ENCODE measurements around the gene TNIK.

Gene TNIK

DNA sequence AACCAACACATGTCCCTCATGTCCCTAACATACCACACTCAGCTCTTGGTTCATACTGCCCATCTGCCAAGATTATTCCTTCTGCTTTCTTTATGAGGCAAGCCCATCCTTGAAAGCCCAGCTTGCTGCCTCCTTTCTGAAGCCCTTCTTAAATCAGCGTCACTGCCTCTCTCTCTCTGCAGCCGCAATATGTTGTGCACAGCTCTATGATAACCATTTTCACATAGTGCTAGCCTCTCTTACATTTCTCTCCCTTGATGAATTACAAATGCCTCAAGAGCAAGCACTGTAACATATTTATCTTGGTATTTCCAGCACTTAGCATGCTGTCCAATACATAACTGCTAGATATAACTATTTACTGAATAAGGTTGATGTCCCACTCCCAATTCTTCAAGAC is 86.5 kb downstream of the TNIK start:
- H3K4me3 ChIP-seq (ENCODE audit: low read length) = no peak overlapping the region
- TF ChIP-seq, protein P1, sequence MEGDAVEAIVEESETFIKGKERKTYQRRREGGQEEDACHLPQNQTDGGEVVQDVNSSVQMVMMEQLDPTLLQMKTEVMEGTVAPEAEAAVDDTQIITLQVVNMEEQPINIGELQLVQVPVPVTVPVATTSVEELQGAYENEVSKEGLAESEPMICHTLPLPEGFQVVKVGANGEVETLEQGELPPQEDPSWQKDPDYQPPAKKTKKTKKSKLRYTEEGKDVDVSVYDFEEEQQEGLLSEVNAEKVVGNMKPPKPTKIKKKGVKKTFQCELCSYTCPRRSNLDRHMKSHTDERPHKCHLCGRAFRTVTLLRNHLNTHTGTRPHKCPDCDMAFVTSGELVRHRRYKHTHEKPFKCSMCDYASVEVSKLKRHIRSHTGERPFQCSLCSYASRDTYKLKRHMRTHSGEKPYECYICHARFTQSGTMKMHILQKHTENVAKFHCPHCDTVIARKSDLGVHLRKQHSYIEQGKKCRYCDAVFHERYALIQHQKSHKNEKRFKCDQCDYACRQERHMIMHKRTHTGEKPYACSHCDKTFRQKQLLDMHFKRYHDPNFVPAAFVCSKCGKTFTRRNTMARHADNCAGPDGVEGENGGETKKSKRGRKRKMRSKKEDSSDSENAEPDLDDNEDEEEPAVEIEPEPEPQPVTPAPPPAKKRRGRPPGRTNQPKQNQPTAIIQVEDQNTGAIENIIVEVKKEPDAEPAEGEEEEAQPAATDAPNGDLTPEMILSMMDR (IDR thresholded peaks at IDR 0.05; ENCODE audit: low read depth, low read length, poor library complexity, severe bottlenecking) = no peak
- no peak for TF ChIP-seq EZH2phosphoT487 (IDR thresholded peaks at IDR 0.05; ENCODE audit: borderline replicate concordance, low read length)
- no peaks in the 10 kb centered on the region for H3K36me3 ChIP-seq (ENCODE audit: control insufficient read depth, low read length)
- H3K4me2 ChIP-seq (ENCODE audit: low read length) = no peak overlapping the region
- no peaks in the 10 kb centered on the region for H3F3A ChIP-seq (ENCODE audit: control insufficient read depth, insufficient read depth)
- no peaks in the 10 kb centered on the region for H4K20me1 ChIP-seq (ENCODE audit: control insufficient read depth, insufficient read depth, low read depth, low read length)
- no peaks in the 10 kb centered on the region for H3K79me2 ChIP-seq (ENCODE audit: control insufficient read depth, low read length)
- H3K4me1 ChIP-seq (ENCODE audit: control insufficient read depth, low read length) = no peaks in the 10 kb centered on the region
- no peaks in the 10 kb centered on the region for H3K9me2 ChIP-seq (replicated peaks; ENCODE audit: control insufficient read depth, low read length)
- no peaks in the 10 kb centered on the region for H3K9me3 ChIP-seq (ENCODE audit: control insufficient read depth, insufficient read depth, low read length)
- no peak overlapping the region for H3K27ac ChIP-seq (ENCODE audit: low read depth, low read length)
- H3K27me3 ChIP-seq (ENCODE audit: control insufficient read depth, low read length) = 0 out of 2 replicates have a peak, but pooled peaks cover 2% of the 10 kb centered on the region

- no peaks in the 10 kb centered on the region for H3K9me2 ChIP-seq (replicated peaks; ENCODE audit: control insufficient read depth, low read length)
- no peak overlapping the region for H3K27ac ChIP-seq (ENCODE audit: low read depth, low read length)
- TF ChIP-seq, protein P1 (IDR thresholded peaks at IDR 0.05; ENCODE audit: low read depth, low read length, poor library complexity, severe bottlenecking) = no peak
- TF ChIP-seq EZH2phosphoT487 (IDR thresholded peaks at IDR 0.05; ENCODE audit: borderline replicate concordance, low read length) = no peak
- 0 out of 2 replicates have a peak, but pooled peaks cover 2% of the 10 kb centered on the region for H3K27me3 ChIP-seq (ENCODE audit: control insufficient read depth, low read length)
- H3K36me3 ChIP-seq (ENCODE audit: control insufficient read depth, low read length) = no peaks in the 10 kb centered on the region
- H4K20me1 ChIP-seq (ENCODE audit: control insufficient read depth, insufficient read depth, low read depth, low read length) = no peaks in the 10 kb centered on the region
- H3K4me3 ChIP-seq (ENCODE audit: low read length) = no peak overlapping the region
- no peaks in the 10 kb centered on the region for H3K79me2 ChIP-seq (ENCODE audit: control insufficient read depth, low read length)
- H3K9me3 ChIP-seq (ENCODE audit: control insufficient read depth, insufficient read depth, low read length) = no peaks in the 10 kb centered on the region
- H3F3A ChIP-seq (ENCODE audit: control insufficient read depth, insufficient read depth) = no peaks in the 10 kb centered on the region
- no peaks in the 10 kb centered on the region for H3K4me1 ChIP-seq (ENCODE audit: control insufficient read depth, low read length)
- no peak overlapping the region for H3K4me2 ChIP-seq (ENCODE audit: low read length)
Measured at GRCh38 chr3:171372694-171373093, 87.5 kb downstream of the TNIK start.

- Histone ChIP-seq H4K20me1 (ENCODE audit: control insufficient read depth, insufficient read depth, low read depth, low read length) (no peaks in the 10 kb centered on the region), H3F3A (ENCODE audit: control insufficient read depth, insufficient read depth) (no peaks in the 10 kb centered on the region), H3K4me3 (ENCODE audit: low read length) (no peak overlapping the region), H3K9me3 (ENCODE audit: control insufficient read depth, insufficient read depth, low read length) (no peaks in the 10 kb centered on the region), H3K4me2 (ENCODE audit: low read length) (no peak overlapping the region), H3K4me1 (ENCODE audit: control insufficient read depth, low read length) (no peaks in the 10 kb centered on the region), H3K79me2 (ENCODE audit: control insufficient read depth, low read length) (no peaks in the 10 kb centered on the region), H3K36me3 (ENCODE audit: control insufficient read depth, low read length) (no peaks in the 10 kb centered on the region), H3K27me3 (ENCODE audit: control insufficient read depth, low read length) (0 out of 2 replicates have a peak, but pooled peaks cover 2% of the 10 kb centered on the region), H3K27ac (ENCODE audit: low read depth, low read length) (no peak overlapping the region), H3K9me2 (replicated peaks; ENCODE audit: control insufficient read depth, low read length) (no peaks in the 10 kb centered on the region)
- TF ChIP-seq EZH2phosphoT487 (IDR thresholded peaks at IDR 0.05; ENCODE audit: borderline replicate concordance, low read length) = no peak
- TF ChIP-seq, protein P1 (IDR thresholded peaks at IDR 0.05; ENCODE audit: low read depth, low read length, poor library complexity, severe bottlenecking) = no peak
Measured at GRCh38 chr3:171371354-171371753, 88.9 kb downstream of the TNIK start.

Data from DOHH2 (cell line).